ENCODE measurements around the gene NSG2.
"Not testable (repeated sequence)": the region's sequence is repeated elsewhere in the genome, so short reads cannot be mapped to it uniquely, and the experiment has no call there.

NSG2 gene

GRCh38 chr5:174045470-174046025 is at the start of gene NSG2:
TSS of gene NSG2 (plus strand) at chr5:174045706. CDS start at chr5:174046756, 1,050 bp downstream.
- no peak for DNase-seq (ENCODE audit: low read depth in 2 of 2)

- DNase-seq (ENCODE audit: low read depth in 2 of 2) = no peak
Observed at GRCh38 chr5:173997331-173997730, 48.2 kb upstream of the NSG2 start.

- DNase-seq (ENCODE audit: low read depth in 2 of 2) = no peak
Observed at GRCh38 chr5:173998531-173998930, 47.0 kb upstream of the NSG2 start.

GRCh38 chr5:174000076-174000475 is 45.4 kb upstream of the NSG2 start:
- no peak for DNase-seq (ENCODE audit: low read depth in 2 of 2)

- no peak for DNase-seq (ENCODE audit: low read depth in 2 of 2)
Observed at GRCh38 chr5:174003795-174004194, 41.7 kb upstream of the NSG2 start.

GRCh38 chr5:174008922-174009321 is 36.6 kb upstream of the NSG2 start:
- no peak for DNase-seq (ENCODE audit: low read depth in 2 of 2)

- DNase-seq (ENCODE audit: low read depth in 2 of 2) = no peak
Observed at GRCh38 chr5:174010365-174010764, 35.1 kb upstream of the NSG2 start.

- DNase-seq (ENCODE audit: low read depth in 2 of 2) = no peak
Observed at GRCh38 chr5:174011441-174011840, 34.1 kb upstream of the NSG2 start.

- not testable (repeated sequence) for DNase-seq (ENCODE audit: low read depth in 2 of 2)
Observed at GRCh38 chr5:174020069-174020927, 25.2 kb upstream of the NSG2 start.

- no peak for DNase-seq (ENCODE audit: low read depth in 2 of 2)
Observed at GRCh38 chr5:174020928-174021304, 24.6 kb upstream of the NSG2 start.

GRCh38 chr5:174022384-174023095 is 23.0 kb upstream of the NSG2 start:
- DNase-seq (ENCODE audit: low read depth in 2 of 2) = no peak

- no peak for DNase-seq (ENCODE audit: low read depth in 2 of 2)
Observed at GRCh38 chr5:174030286-174030685, 15.2 kb upstream of the NSG2 start.

- no peak for DNase-seq (ENCODE audit: low read depth in 2 of 2)
Observed at GRCh38 chr5:174044466-174045254, 846 bp upstream of the NSG2 start.

- DNase-seq (ENCODE audit: low read depth in 2 of 2) = no peak
Observed at GRCh38 chr5:174046558-174046957, 1.1 kb downstream of the NSG2 start.

- no peak for DNase-seq (ENCODE audit: low read depth in 2 of 2)
Observed at GRCh38 chr5:174047472-174048099, 2.1 kb downstream of the NSG2 start.

- DNase-seq (ENCODE audit: low read depth in 2 of 2) = no peak
Observed at GRCh38 chr5:174052636-174053035, 7.1 kb downstream of the NSG2 start.

GRCh38 chr5:174053905-174054304 is 8.4 kb downstream of the NSG2 start:
- no peak for DNase-seq (ENCODE audit: low read depth in 2 of 2)

- DNase-seq (ENCODE audit: low read depth in 2 of 2) = no peak
Observed at GRCh38 chr5:174056064-174056847, 10.8 kb downstream of the NSG2 start.

- no peak for DNase-seq (ENCODE audit: low read depth in 2 of 2)
Observed at GRCh38 chr5:174057206-174057605, 11.7 kb downstream of the NSG2 start.

GRCh38 chr5:174058433-174059122 is 13.1 kb downstream of the NSG2 start:
- no peak for DNase-seq (ENCODE audit: low read depth in 2 of 2)

Data from stimulated activated CD8-positive, alpha-beta memory T cell treated with anti-CD3 and anti-CD28 coated beads, Interleukin-2, amount 100 ng/mL, for 1 hour (primary cell).